ENCODE results near the gene ZNF275. TPM values are rescaled to one million over a fixed set of nuclear protein-coding genes. Genes with fewer than 3 reads are reported as not detected.
A peak's percentile ranks its signal among the peaks of the same experiment; 100 is the strongest.

ZNF275 gene
- total and polyA plus RNA-seq, 2 donors (not counting 3 experiments of a cell fraction or from before 2014, with no cell fraction given) = 10.3 to 11.0 TPM

- Histone ChIP-seq H3K27ac (ENCODE audit: insufficient read depth, low read depth, low read length) (no peak overlapping the region), H3K9me3 (replicated peaks; ENCODE audit: control insufficient read depth, insufficient read depth, low read length) (no peaks in the 10 kb centered on the region), H3K4me3 (replicated peaks in 1 of 3; ENCODE audit: insufficient read depth in 1 of 3, low read depth in 1 of 3, low read length in 3 of 3) (no peak overlapping the region), H3K36me3 (ENCODE audit: control insufficient read depth in 2 of 2, extremely low read depth in 1 of 2, insufficient read depth in 2 of 2, low read length in 2 of 2) (no peaks in the 10 kb centered on the region), H3K9me1 (replicated peaks; ENCODE audit: control insufficient read depth, extremely low read depth, insufficient read depth, low read length) (no peaks in the 10 kb centered on the region), H3K9ac (replicated peaks; ENCODE audit: extremely low read depth, insufficient read depth, low read length) (no peak overlapping the region), H3K27me3 (ENCODE audit: control insufficient read depth in 2 of 2, insufficient read depth in 2 of 2, low read length in 2 of 2) (peaks cover 4 to 10% of the 10 kb centered on the region in 2 experiments), H3K4me1 (ENCODE audit: control insufficient read depth, extremely low read depth, insufficient read depth, low read length) (no peaks in the 10 kb centered on the region), H2AFZ (ENCODE audit: low read depth, low read length) (no peak overlapping the region), H3K4me2 (ENCODE audit: insufficient read depth, low read length) (no peak overlapping the region), H3K79me2 (ENCODE audit: control insufficient read depth, insufficient read depth, low read length) (no peaks in the 10 kb centered on the region), H4K20me1 (replicated peaks; ENCODE audit: control insufficient read depth, extremely low read depth, insufficient read depth, low read length) (no peaks in the 10 kb centered on the region)
- DNase-seq (ENCODE audit: low read depth, low spot score) = no peak
- no TSS peak for BruUV-seq (replicated peaks)
- ChIA-PET CTCF (no interaction called here), POLR2A (no interaction called here)
- intact Hi-C loops (cut with micrococcal nuclease) = no loop called here
- TF ChIP-seq POLR2AphosphoS5 (IDR thresholded peaks at IDR 0.05; ENCODE audit: insufficient read depth, low read depth, low read length) (no peak), EZH2 (IDR thresholded peaks at IDR 0.05; ENCODE audit: borderline replicate concordance, low read depth, low read length, severe bottlenecking) (no peak), GATA2 (IDR thresholded peaks at IDR 0.05; ENCODE audit: insufficient read depth, insufficient read length, low read depth, low read length) (no peak), JUN (IDR thresholded peaks at IDR 0.05; ENCODE audit: borderline replicate concordance, insufficient read depth, insufficient read length, low read depth) (no peak), CTCF (IDR thresholded peaks at IDR 0.05; ENCODE audit: extremely low read depth in 1 of 2, insufficient read depth in 1 of 2, low read depth in 1 of 2, low read length in 2 of 2) (no peak)
- FAIRE-seq = no peak
- dilution Hi-C loops (cut with MboI; ENCODE audit: extremely low pct_ligation_motif_present, low sequenced_read_pairs) = no loop called here
Observed at GRCh38 chrX:153327561-153327960, 6.4 kb upstream of the ZNF275 start.

- Histone ChIP-seq H3K9me1 (replicated peaks; ENCODE audit: control insufficient read depth, extremely low read depth, insufficient read depth, low read length) (no peaks in the 10 kb centered on the region), H3K4me1 (ENCODE audit: control insufficient read depth, extremely low read depth, insufficient read depth, low read length) (no peaks in the 10 kb centered on the region), H3K27ac (ENCODE audit: insufficient read depth, low read depth, low read length) (no peak overlapping the region), H3K36me3 (ENCODE audit: control insufficient read depth in 2 of 2, extremely low read depth in 1 of 2, insufficient read depth in 2 of 2, low read length in 2 of 2) (no peaks in the 10 kb centered on the region), H3K9me3 (replicated peaks; ENCODE audit: control insufficient read depth, insufficient read depth, low read length) (no peaks in the 10 kb centered on the region), H3K4me3 (replicated peaks in 1 of 3; ENCODE audit: insufficient read depth in 1 of 3, low read depth in 1 of 3, low read length in 3 of 3) (peak overlapping the region in 1 of 3 experiments; percentile 40), H4K20me1 (replicated peaks; ENCODE audit: control insufficient read depth, extremely low read depth, insufficient read depth, low read length) (no peaks in the 10 kb centered on the region), H3K9ac (replicated peaks; ENCODE audit: extremely low read depth, insufficient read depth, low read length) (no peak overlapping the region), H2AFZ (ENCODE audit: low read depth, low read length) (peak overlapping the region; percentile 93), H3K27me3 (ENCODE audit: control insufficient read depth in 2 of 2, insufficient read depth in 2 of 2, low read length in 2 of 2) (peaks cover 2 to 10% of the 10 kb centered on the region in 2 experiments), H3K79me2 (ENCODE audit: control insufficient read depth, insufficient read depth, low read length) (peaks cover 12% of the 10 kb centered on the region), H3K4me2 (ENCODE audit: insufficient read depth, low read length) (peak overlapping the region; percentile 76)
- intact Hi-C loops (cut with micrococcal nuclease) = no loop called here
- CTCF ChIA-PET = no interaction called here
- dilution Hi-C loops (cut with MboI; ENCODE audit: extremely low pct_ligation_motif_present, low sequenced_read_pairs) = no loop called here
- FAIRE-seq (no peak), DNase-seq (ENCODE audit: low read depth, low spot score) (no peak)
- no TSS peak for BruUV-seq (replicated peaks)
- POLR2A ChIA-PET = no interaction called here
- TF ChIP-seq GATA2 (IDR thresholded peaks at IDR 0.05; ENCODE audit: insufficient read depth, insufficient read length, low read depth, low read length) = no peak
- TF ChIP-seq MAX (IDR thresholded peaks at IDR 0.05; ENCODE audit: insufficient read depth, insufficient read length) = no peak
- no peak for TF ChIP-seq POLR2A (IDR thresholded peaks at IDR 0.05; ENCODE audit: low read depth, low read length)
- no peak for TF ChIP-seq MYC (IDR thresholded peaks at IDR 0.05; ENCODE audit: low read depth, low read length)
- no peak for TF ChIP-seq CTCF (IDR thresholded peaks at IDR 0.05; ENCODE audit: extremely low read depth in 1 of 2, insufficient read depth in 1 of 2, low read depth in 1 of 2, low read length in 2 of 2)
- TF ChIP-seq POLR2AphosphoS5 (IDR thresholded peaks at IDR 0.05; ENCODE audit: insufficient read depth, low read depth, low read length) = no peak
- TF ChIP-seq EZH2 (IDR thresholded peaks at IDR 0.05; ENCODE audit: borderline replicate concordance, low read depth, low read length, severe bottlenecking) = no peak
- TF ChIP-seq JUN (IDR thresholded peaks at IDR 0.05; ENCODE audit: borderline replicate concordance, insufficient read depth, insufficient read length, low read depth) = no peak
- no peak for TF ChIP-seq FOS (IDR thresholded peaks at IDR 0.05; ENCODE audit: borderline replicate concordance, insufficient read depth, low read length)
Observed at GRCh38 chrX:153333266-153333665, 687 bp upstream of the ZNF275 start.
